Measurements from ENCODE around the gene SHROOM2.
"Not testable (repeated sequence)": the region's sequence is repeated elsewhere in the genome, so short reads cannot be mapped to it uniquely, and the experiment has no call there.

Gene SHROOM2

GRCh38 chrX:9802737-9803136 lies 16.5 kb downstream of the SHROOM2 start:
- H3K4me3 ChIP-seq (ENCODE audit: low read length) = no peak overlapping the region
- TF ChIP-seq ZNF274 (IDR thresholded peaks at IDR 0.05; ENCODE audit: low read depth, low read length) = no peak

DNA sequence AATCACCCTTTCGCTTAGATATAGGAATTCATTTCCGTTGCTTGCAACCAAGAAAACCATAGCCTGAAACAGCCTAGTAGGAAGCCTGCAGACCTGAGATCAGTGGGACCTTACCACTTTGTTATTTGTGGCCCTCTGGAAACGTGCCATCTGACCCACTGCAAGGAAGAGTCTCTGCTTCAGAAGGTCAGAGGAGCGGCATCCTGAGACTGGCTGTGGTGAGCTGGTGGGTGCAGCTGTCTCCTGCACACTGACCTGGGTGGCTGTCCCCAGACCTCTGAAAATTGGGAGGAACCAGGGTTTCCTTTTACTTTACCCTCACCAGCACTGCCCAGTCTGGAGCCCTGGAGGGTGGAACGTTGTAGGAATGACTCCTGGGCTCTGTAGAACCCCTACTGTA lies 18.2 kb downstream of the SHROOM2 start:
- no peak for TF ChIP-seq ZNF274 (IDR thresholded peaks at IDR 0.05; ENCODE audit: low read depth, low read length)
- H3K4me3 ChIP-seq (ENCODE audit: low read length) = no peak overlapping the region

- no peak overlapping the region for H3K4me3 ChIP-seq (ENCODE audit: low read length)
- no peak for TF ChIP-seq ZNF274 (IDR thresholded peaks at IDR 0.05; ENCODE audit: low read depth, low read length)
These were observed 19.7 kb downstream of the SHROOM2 start for GRCh38 chrX:9805956-9806355.

GRCh38 chrX:9807355-9808182 lies 21.3 kb downstream of the SHROOM2 start:
- no peak for TF ChIP-seq ZNF274 (IDR thresholded peaks at IDR 0.05; ENCODE audit: low read depth, low read length)
- no peak overlapping the region for H3K4me3 ChIP-seq (ENCODE audit: low read length)

GRCh38 chrX:9809876-9810275 lies 23.6 kb downstream of the SHROOM2 start:
- not testable (repeated sequence) for H3K4me3 ChIP-seq (ENCODE audit: low read length)

GRCh38 chrX:9811086-9811485 lies 24.9 kb downstream of the SHROOM2 start:
- H3K4me3 ChIP-seq (ENCODE audit: low read length) = not testable (repeated sequence)

DNA sequence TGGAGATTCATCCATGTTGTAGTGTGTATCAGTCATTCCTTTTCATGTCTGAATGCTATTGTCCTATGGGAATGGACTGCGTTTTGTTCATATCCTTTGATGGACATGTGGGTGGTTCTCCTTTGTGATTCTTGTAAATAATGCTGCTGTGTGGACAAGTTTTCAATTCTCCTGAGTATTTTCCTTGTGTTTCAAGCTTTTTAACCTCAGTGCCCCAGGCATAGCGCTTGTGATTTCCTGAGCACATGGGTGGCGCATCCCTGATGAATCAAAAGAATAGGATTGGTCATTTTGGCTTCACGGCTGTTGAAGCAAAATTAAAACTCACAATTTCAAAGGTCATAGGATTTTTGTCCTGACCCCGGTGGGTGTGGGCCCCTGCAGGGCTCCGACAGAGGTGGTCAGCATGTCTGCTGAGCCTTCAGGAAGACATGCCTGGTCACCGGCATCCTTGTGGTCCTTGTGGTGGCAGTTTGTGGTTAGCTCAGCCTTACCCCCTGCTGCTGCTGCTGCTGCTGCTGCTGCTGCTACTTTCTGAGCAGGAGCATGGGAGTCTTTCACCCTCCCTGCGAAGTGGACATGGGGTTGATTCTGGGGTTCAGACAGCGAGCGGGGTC lies 30.0 kb downstream of the SHROOM2 start:
- H3K4me3 ChIP-seq (ENCODE audit: low read length) = no peak overlapping the region
- TF ChIP-seq ZNF274 (IDR thresholded peaks at IDR 0.05; ENCODE audit: low read depth, low read length) = no peak

DNA sequence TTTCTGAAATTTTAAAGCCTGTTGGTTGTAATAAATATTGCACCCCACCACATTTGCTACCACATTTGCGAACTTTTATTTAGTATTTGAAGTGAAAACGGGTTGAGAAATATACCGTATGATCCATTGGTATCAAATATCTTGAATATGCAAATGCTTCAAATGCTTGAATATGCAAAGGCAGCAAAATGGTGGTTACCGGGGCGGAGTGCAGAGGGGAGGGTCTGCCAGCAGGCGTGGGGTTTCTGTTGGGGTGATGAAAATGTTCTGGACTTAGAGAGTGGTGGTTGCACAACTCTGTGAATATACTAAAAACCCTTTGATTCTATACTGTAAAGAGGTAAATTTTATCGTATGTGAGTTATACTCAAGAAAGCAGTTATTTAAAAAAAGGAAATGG lies 35.3 kb downstream of the SHROOM2 start:
- no peak overlapping the region for H3K4me3 ChIP-seq (ENCODE audit: low read length)
- no peak for TF ChIP-seq ZNF274 (IDR thresholded peaks at IDR 0.05; ENCODE audit: low read depth, low read length)

GRCh38 chrX:9824554-9824953 lies 38.3 kb downstream of the SHROOM2 start:
- TF ChIP-seq ZNF274 (IDR thresholded peaks at IDR 0.05; ENCODE audit: low read depth, low read length) = no peak
- no peak overlapping the region for H3K4me3 ChIP-seq (ENCODE audit: low read length)

GRCh38 chrX:9825129-9825790 lies 39.0 kb downstream of the SHROOM2 start:
- TF ChIP-seq ZNF274 (IDR thresholded peaks at IDR 0.05; ENCODE audit: low read depth, low read length) = no peak
- H3K4me3 ChIP-seq (ENCODE audit: low read length) = no peak overlapping the region

- no peak for TF ChIP-seq ZNF274 (IDR thresholded peaks at IDR 0.05; ENCODE audit: low read depth, low read length)
- no peak overlapping the region for H3K4me3 ChIP-seq (ENCODE audit: low read length)
These were observed 39.7 kb downstream of the SHROOM2 start for GRCh38 chrX:9825966-9826365.

GRCh38 chrX:9829308-9830267 lies 43.4 kb downstream of the SHROOM2 start:
- no peak overlapping the region for H3K4me3 ChIP-seq (ENCODE audit: low read length)
- no peak for TF ChIP-seq ZNF274 (IDR thresholded peaks at IDR 0.05; ENCODE audit: low read depth, low read length)

GRCh38 chrX:9832811-9833210 lies 46.6 kb downstream of the SHROOM2 start:
- no peak overlapping the region for H3K4me3 ChIP-seq (ENCODE audit: low read length)
- no peak for TF ChIP-seq ZNF274 (IDR thresholded peaks at IDR 0.05; ENCODE audit: low read depth, low read length)

- no peak for TF ChIP-seq ZNF274 (IDR thresholded peaks at IDR 0.05; ENCODE audit: low read depth, low read length)
- no peak overlapping the region for H3K4me3 ChIP-seq (ENCODE audit: low read length)
These were observed 49.5 kb downstream of the SHROOM2 start for GRCh38 chrX:9835585-9836210.
